ENCODE results near the gene LAMA2.

GRCh38 chr6:129215246-129215645 is 332.3 kb downstream of the LAMA2 start:
- no peak for TF ChIP-seq CTCF (IDR thresholded peaks at IDR 0.05; ENCODE audit: low read length)
- TF ChIP-seq EZH2 (IDR thresholded peaks at IDR 0.05; ENCODE audit: borderline replicate concordance, low read length) = no peak
